Measurements from ENCODE around the gene SAMHD1. TPM values are rescaled to one million over a fixed set of nuclear protein-coding genes. Genes with fewer than 3 reads are reported as not detected.

SAMHD1 gene
- total and polyA plus RNA-seq, 9 of the 15 experiments (the other 6 are each of a cell fraction or from before 2014, with no cell fraction given): 6.8 to 20.4 (median 14.8) TPM

GRCh38 chr20:36881888-36882287 is 69.6 kb downstream of the SAMHD1 start (continued):
- TF ChIP-seq CHD7 (IDR thresholded peaks at IDR 0.05; ENCODE audit: low read depth, low read length) (no peak), PKNOX1 (IDR thresholded peaks at IDR 0.05) (peak; percentile 82), MYBL2 (IDR thresholded peaks at IDR 0.05; ENCODE audit: low read depth) (no peak), MYBL2 (CRISPR knock-in tag; IDR thresholded peaks at IDR 0.05; ENCODE audit: borderline replicate concordance) (no peak), ZC3H8 (IDR thresholded peaks at IDR 0.05) (no peak), RFX1 (IDR thresholded peaks at IDR 0.05) (no peak), ATF3 (IDR thresholded peaks at IDR 0.05) (peak; percentile 59), ATF3 (CRISPR knock-in tag; conservative IDR thresholded peaks at IDR 0.05) (no peak), RNF219 (CRISPR knock-in tag; IDR thresholded peaks at IDR 0.05) (no peak), ZNF668 (CRISPR knock-in tag; IDR thresholded peaks at IDR 0.05) (no peak), TAF1 (IDR thresholded peaks at IDR 0.05; ENCODE audit: control insufficient read depth, extremely low read depth, insufficient read depth, low read length, severe bottlenecking) (no peak), RFX7 (CRISPR knock-in tag; IDR thresholded peaks at IDR 0.05) (no peak), SRSF7 (optimal IDR thresholded peaks at IDR 0.05; ENCODE audit: low read depth, low read length) (no peak), ZNF785 (CRISPR knock-in tag; IDR thresholded peaks at IDR 0.05) (no peak)

Data from K562 (cell line).